DOHH2 (cell line): Measurements from ENCODE around the gene LNX1.

ENCODE experiments used
- EZH2phosphoT487 ChIP-seq: fragments of 200-600 bp; sonication (generic); IDR thresholded peaks from 2 replicates; pipeline ENCODE4 v1.6.1; 2017; ENCODE audit warnings: borderline replicate concordance, mild to moderate bottlenecking, antibody characterized with exemption, low read length, moderate library complexity, mixed read lengths
- TF ChIP-seq, protein P1 (sequence below): fragments of 200-600 bp; sonication (generic); IDR thresholded peaks from one replicate; pipeline ENCODE4 v1.5.1; 2014; ENCODE audit warnings: antibody characterized with exemption, mild to moderate bottlenecking, low read depth, low read length; ENCODE audit not compliant: poor library complexity, severe bottlenecking

DNA sequence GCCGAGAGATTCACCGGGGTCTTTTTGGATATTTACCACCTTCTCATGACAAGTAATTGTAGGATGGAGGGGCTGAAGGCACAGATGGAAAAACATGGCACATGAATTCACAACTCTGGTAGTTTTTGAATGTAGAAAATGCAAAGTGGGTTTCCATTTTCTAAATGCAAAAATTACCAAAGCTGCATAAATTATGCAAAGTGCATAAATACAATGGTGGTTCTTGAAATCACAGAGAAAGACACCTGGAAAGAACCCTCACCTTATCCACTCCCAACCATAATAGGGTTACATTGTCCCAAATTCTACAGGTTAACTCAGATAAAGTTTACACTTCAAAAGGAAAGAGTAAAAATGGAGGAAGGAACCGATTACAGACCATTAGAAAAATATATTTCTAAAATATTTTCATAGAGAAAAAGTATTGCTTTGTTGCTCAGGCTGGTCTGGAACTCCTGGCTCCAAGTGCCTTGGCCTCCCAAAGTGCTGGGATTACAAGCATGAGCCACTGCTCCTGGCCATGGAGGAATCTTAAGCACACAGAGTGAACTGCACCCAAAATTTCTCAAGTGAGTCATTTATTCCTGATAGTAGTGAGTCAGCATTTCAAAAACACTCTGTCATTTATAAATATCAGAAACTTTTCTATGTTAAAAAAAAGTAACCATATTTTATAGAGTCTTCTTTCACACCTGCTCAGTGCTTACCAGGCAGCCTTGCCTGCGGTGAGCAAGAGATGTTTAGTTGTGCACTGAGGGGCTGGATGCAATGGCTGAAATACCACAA, 112.4 kb downstream of the LNX1 start:
- TF ChIP-seq, protein P1, sequence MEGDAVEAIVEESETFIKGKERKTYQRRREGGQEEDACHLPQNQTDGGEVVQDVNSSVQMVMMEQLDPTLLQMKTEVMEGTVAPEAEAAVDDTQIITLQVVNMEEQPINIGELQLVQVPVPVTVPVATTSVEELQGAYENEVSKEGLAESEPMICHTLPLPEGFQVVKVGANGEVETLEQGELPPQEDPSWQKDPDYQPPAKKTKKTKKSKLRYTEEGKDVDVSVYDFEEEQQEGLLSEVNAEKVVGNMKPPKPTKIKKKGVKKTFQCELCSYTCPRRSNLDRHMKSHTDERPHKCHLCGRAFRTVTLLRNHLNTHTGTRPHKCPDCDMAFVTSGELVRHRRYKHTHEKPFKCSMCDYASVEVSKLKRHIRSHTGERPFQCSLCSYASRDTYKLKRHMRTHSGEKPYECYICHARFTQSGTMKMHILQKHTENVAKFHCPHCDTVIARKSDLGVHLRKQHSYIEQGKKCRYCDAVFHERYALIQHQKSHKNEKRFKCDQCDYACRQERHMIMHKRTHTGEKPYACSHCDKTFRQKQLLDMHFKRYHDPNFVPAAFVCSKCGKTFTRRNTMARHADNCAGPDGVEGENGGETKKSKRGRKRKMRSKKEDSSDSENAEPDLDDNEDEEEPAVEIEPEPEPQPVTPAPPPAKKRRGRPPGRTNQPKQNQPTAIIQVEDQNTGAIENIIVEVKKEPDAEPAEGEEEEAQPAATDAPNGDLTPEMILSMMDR, result no peak
- TF ChIP-seq EZH2phosphoT487, result no peak
